Activated CD4-positive, alpha-beta T cell treated with anti-CD3 and anti-CD28 coated beads for 36 hours (primary cell): ENCODE data around the gene CCR7. TPM values are rescaled to one million over a fixed set of nuclear protein-coding genes. Genes with fewer than 3 reads are reported as not detected.
"Not testable (repeated sequence)": the region's sequence is repeated elsewhere in the genome, so short reads cannot be mapped to it uniquely, and the experiment has no call there.

Experiments used
- ATAC-seq: fragments of 200-7000 bp; cut with Tn5 transposase; one replicate; pipeline ENCODE4 v1.10.0; 2021; ENCODE audit warnings: mild to moderate bottlenecking, moderate library complexity
- CTCF ChIA-PET: fragments of 350-600 bp; sonication (Branson Sonifier 250); formaldehyde crosslinking; loops from one replicate; lab custom pipeline; 2021; ENCODE audit warnings: antibody characterized with exemption; lab: Charles Lee
- POLR2A ChIA-PET: fragments of 350-600 bp; sonication (Branson Sonifier 250); formaldehyde crosslinking; loops from one replicate; lab custom pipeline; 2021; ENCODE audit warnings: antibody characterized with exemption, inconsistent platforms; lab: Charles Lee
- DNase-seq: peaks from one replicate; pipeline ENCODE4 v3.0.0-alpha.2; 2020
- H3K27ac Mint-ChIP-seq: one replicate; pipeline ENCODE4 v1.8.0; 2021; ENCODE audit warnings: mixed read lengths
- H3K27me3 Mint-ChIP-seq: one replicate; pipeline ENCODE4 v1.8.0; 2021; ENCODE audit warnings: mixed read lengths
- H3K36me3 Mint-ChIP-seq: one replicate; pipeline ENCODE4 v1.8.0; 2021; ENCODE audit warnings: low read depth, mixed read lengths
- H3K4me1 Mint-ChIP-seq: one replicate; pipeline ENCODE4 v1.8.0; 2021; ENCODE audit warnings: mixed read lengths
- H3K4me3 Mint-ChIP-seq: one replicate; pipeline ENCODE4 v1.8.0; 2021; ENCODE audit warnings: mild to moderate bottlenecking, moderate library complexity, mixed read lengths
- H3K9me3 Mint-ChIP-seq: one replicate; pipeline ENCODE4 v1.8.0; 2021; ENCODE audit warnings: low read depth, mixed read lengths
- intact Hi-C, 2 experiments: fragments of 100-400 bp; cut with DNase I in 1 of 2; cut with micrococcal nuclease in 1 of 2; formaldehyde crosslinking; loops; one replicate each; pipeline versions ENCODE4 v1.14.2 to v1.15.1; 2022 to 2024; cut with DNase I, micrococcal nuclease
- total RNA-seq, 2 experiments: library from RNA; stranded (reverse); gene quantifications; one replicate each; pipeline ENCODE4 v1.2.3, GENCODE V29; 2021

The CCR7 gene
- total RNA-seq, 2 experiments from 2014 or later: 325 to 389 TPM

- POLR2A ChIA-PET: interaction anchor here (0.9 to 2.8 kb wide), 9 partner anchors 9 to 55 kb away, joined by 3 to 63 read pairs (median 4); partner anchors contain the start of gene CCR7
- CTCF ChIA-PET: interaction anchor here (0.5 to 3.3 kb wide), 11 partner anchors 10 to 1065 kb away, joined by 3 to 18 read pairs (median 4); no protein-coding TSS in a partner anchor
Observed at GRCh38 chr17:40597556-40598300, 32.5 kb upstream of the CCR7 start.

DNA sequence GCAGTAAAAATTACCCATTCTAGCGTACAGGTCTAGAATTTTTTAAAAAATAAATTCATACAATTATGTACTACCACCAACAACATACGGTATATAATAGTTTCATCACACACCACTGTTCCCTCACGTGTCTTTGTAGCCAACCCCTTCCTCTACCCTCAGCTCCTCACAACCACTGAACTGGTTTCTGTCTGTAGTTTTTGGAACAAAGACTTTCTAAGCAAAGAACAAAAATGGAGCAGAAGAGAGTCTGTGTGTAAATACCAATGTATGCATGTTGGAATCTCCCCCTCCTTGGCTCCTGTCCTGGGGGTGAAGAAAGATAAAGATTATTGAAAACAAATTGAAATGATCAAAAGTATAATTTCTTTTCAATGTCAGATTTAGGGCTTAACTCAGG, 31.9 kb upstream of the CCR7 start:
- peak overlapping the region; percentile 65 for H3K4me3 Mint-ChIP-seq
- POLR2A ChIA-PET: interaction anchor here (1.0 to 2.8 kb wide), 5 partner anchors 13 to 54 kb away, joined by 3 to 63 read pairs (median 3); partner anchors contain the start of gene CCR7
- peak overlapping the region; percentile 97 for H3K27ac Mint-ChIP-seq
- H3K27me3 Mint-ChIP-seq: no peaks in the 10 kb centered on the region
- CTCF ChIA-PET: interaction anchor here (0.5 to 3.3 kb wide), 9 partner anchors 10 to 1066 kb away, joined by 3 to 18 read pairs (median 7); no protein-coding TSS in a partner anchor
- ATAC-seq: no peak
- H3K36me3 Mint-ChIP-seq: peaks cover 21% of the 10 kb centered on the region
- H3K4me1 Mint-ChIP-seq: peaks cover 82% of the 10 kb centered on the region
- peaks cover 7% of the 10 kb centered on the region for H3K9me3 Mint-ChIP-seq
- no peak for DNase-seq
- intact Hi-C loops: loop anchor here in 1 of 2 experiments (1.0 to 5.0 kb wide), 2 partner anchors 11 to 225 kb away; no protein-coding TSS in a partner anchor

More at GRCh38 chr17:40597556-40598300, 32.5 kb upstream of the CCR7 start:
- Mint-ChIP-seq H3K27me3 (no peaks in the 10 kb centered on the region), H3K9me3 (peaks cover 7% of the 10 kb centered on the region), H3K4me1 (peaks cover 88% of the 10 kb centered on the region), H3K4me3 (peak overlapping the region; percentile 65), H3K27ac (peak overlapping the region; percentile 97), H3K36me3 (peaks cover 21% of the 10 kb centered on the region)
- no peak for DNase-seq
- ATAC-seq: no peak
- intact Hi-C loops: loop anchor here (1.0 to 5.0 kb wide), 5 partner anchors 11 to 225 kb away; no protein-coding TSS in a partner anchor

GRCh38 chr17:40596261-40596919, 31.1 kb upstream of the CCR7 start:
- H3K4me3 Mint-ChIP-seq: peak overlapping the region; percentile 25
- H3K9me3 Mint-ChIP-seq: peaks cover 7% of the 10 kb centered on the region
- intact Hi-C loops: loop anchor here in 1 of 2 experiments (1.0 to 5.0 kb wide), 2 partner anchors 14 to 224 kb away; no protein-coding TSS in a partner anchor
- ATAC-seq: peak; percentile 50
- CTCF ChIA-PET: interaction anchor here (0.8 to 3.3 kb wide), 3 partner anchors 20 to 1067 kb away, joined by 3 to 18 read pairs (median 17); no protein-coding TSS in a partner anchor
- peak; percentile 68 for DNase-seq
- peak overlapping the region; percentile 91 for H3K27ac Mint-ChIP-seq
- no peaks in the 10 kb centered on the region for H3K27me3 Mint-ChIP-seq
- POLR2A ChIA-PET: interaction anchor here (1.1 to 2.8 kb wide), 3 partner anchors 29 to 34 kb away, joined by 3 to 63 read pairs (median 3); partner anchors contain the start of gene CCR7
- peaks cover 74% of the 10 kb centered on the region for H3K4me1 Mint-ChIP-seq
- peaks cover 19% of the 10 kb centered on the region for H3K36me3 Mint-ChIP-seq

DNA sequence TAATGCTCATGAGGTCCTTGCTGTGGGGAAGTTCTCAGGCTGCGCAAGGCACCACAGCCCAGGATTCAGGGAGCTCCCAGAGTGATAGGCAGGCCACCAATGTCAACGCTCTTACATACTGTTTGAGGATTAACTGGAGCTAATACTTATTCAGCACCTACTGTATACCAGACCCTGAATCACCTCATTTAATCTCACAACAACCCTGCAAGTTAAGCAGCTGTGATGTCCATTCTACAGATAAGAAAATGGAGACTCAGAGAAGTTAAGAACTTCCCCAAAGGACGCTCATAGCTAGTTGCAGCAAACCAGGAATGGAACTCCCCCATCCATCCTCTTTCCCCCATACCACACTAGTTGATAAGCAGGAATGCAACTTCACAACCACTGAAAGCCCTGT, 25.5 kb upstream of the CCR7 start:
- Mint-ChIP-seq H3K36me3 (peaks cover 27% of the 10 kb centered on the region), H3K27me3 (no peaks in the 10 kb centered on the region), H3K27ac (no peak overlapping the region), H3K9me3 (peaks cover 16% of the 10 kb centered on the region), H3K4me1 (peaks cover 73% of the 10 kb centered on the region), H3K4me3 (no peak overlapping the region)
- CTCF ChIA-PET: interaction anchor here (0.6 to 1.5 kb wide), 9 partner anchors 14 to 958 kb away, joined by 3 to 7 read pairs (median 3); no protein-coding TSS in a partner anchor
- no peak for DNase-seq
- ATAC-seq: no peak
- POLR2A ChIA-PET: no interaction called here
- intact Hi-C loops: no loop called here

- peaks cover 73% of the 10 kb centered on the region for H3K4me1 Mint-ChIP-seq
- intact Hi-C loops: no loop called here
- no peak for ATAC-seq
- peak overlapping the region; percentile 71 for H3K27ac Mint-ChIP-seq
- no peaks in the 10 kb centered on the region for H3K27me3 Mint-ChIP-seq
- peaks cover 41% of the 10 kb centered on the region for H3K36me3 Mint-ChIP-seq
- no peak for DNase-seq
- peaks cover 35% of the 10 kb centered on the region for H3K9me3 Mint-ChIP-seq
- ChIA-PET CTCF (interaction anchor here (0.7 to 2.3 kb wide), 6 partner anchors 11 to 65 kb away, joined by 3 to 5 read pairs (median 4); no protein-coding TSS in a partner anchor), POLR2A (no interaction called here)
- H3K4me3 Mint-ChIP-seq: peak overlapping the region; percentile 2
Observed at GRCh38 chr17:40588552-40588951, 23.3 kb upstream of the CCR7 start.

DNA sequence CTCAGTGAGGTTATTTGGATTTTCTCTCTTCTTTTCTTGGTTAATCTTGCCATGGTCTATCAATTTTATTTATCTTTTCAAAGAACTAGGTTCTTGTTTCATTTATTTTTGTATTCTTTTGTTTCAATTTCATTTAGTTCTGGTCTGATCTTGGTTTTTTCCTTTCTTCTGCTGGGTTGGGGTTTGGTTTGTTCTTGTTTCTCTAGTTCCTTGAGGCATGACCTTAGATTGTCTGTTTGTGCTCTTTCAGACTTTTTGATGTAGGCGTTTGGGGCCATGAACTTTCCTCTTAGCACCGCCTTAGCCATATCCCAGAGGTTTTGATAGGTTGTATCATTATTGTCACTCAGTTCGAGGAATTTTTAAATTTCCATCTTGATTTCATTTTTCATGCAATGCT, 21.0 kb upstream of the CCR7 start:
- intact Hi-C loops: loop anchor here in 1 of 2 experiments (1.0 kb wide), 1 partner anchor 11 kb away; no protein-coding TSS in a partner anchor
- POLR2A ChIA-PET, H3K4me3 Mint-ChIP-seq, H3K27me3 Mint-ChIP-seq, ATAC-seq, DNase-seq: not testable (repeated sequence)
- CTCF ChIA-PET: interaction anchor here (1.0 to 2.3 kb wide), 3 partner anchors 16 to 29 kb away, joined by 3 to 5 read pairs (median 3); no protein-coding TSS in a partner anchor
- Mint-ChIP-seq H3K4me1 (peaks cover 92% of the 10 kb centered on the region), H3K27ac (peak overlapping the region; percentile 82), H3K9me3 (peaks cover 40% of the 10 kb centered on the region), H3K36me3 (peaks cover 41% of the 10 kb centered on the region)

GRCh38 chr17:40584950-40585349, 19.7 kb upstream of the CCR7 start:
- intact Hi-C loops, DNase-seq, H3K4me3 Mint-ChIP-seq, H3K27me3 Mint-ChIP-seq, POLR2A ChIA-PET, ATAC-seq: not testable (repeated sequence)
- Mint-ChIP-seq H3K9me3 (peaks cover 39% of the 10 kb centered on the region), H3K36me3 (peaks cover 42% of the 10 kb centered on the region), H3K4me1 (peaks cover 94% of the 10 kb centered on the region), H3K27ac (peak overlapping the region; percentile 6)
- CTCF ChIA-PET: interaction anchor here (1.2 to 1.6 kb wide), 3 partner anchors 15 to 30 kb away, joined by 3 to 5 read pairs (median 5); no protein-coding TSS in a partner anchor

GRCh38 chr17:40582328-40582901, 17.1 kb upstream of the CCR7 start:
- intact Hi-C loops: loop anchor here (1.0 to 2.0 kb wide), 2 partner anchors 14 to 16 kb away; no protein-coding TSS in a partner anchor
- Mint-ChIP-seq H3K9me3 (peaks cover 29% of the 10 kb centered on the region), H3K4me1 (peaks cover 91% of the 10 kb centered on the region), H3K27me3 (no peaks in the 10 kb centered on the region), H3K27ac (peak overlapping the region; percentile 93), H3K4me3 (peak overlapping the region; percentile 50), H3K36me3 (peaks cover 31% of the 10 kb centered on the region)
- ChIA-PET CTCF (interaction anchor here (0.6 to 1.2 kb wide), 3 partner anchors 15 to 39 kb away, joined by 3 to 4 read pairs (median 4); no protein-coding TSS in a partner anchor), POLR2A (interaction anchor here (0.6 to 2.4 kb wide), 6 partner anchors 15 to 32 kb away, joined by 3 to 21 read pairs (median 6); partner anchors contain the start of gene CCR7)
- ATAC-seq: peak; percentile 68
- peak; percentile 82 for DNase-seq

- ATAC-seq (no peak), DNase-seq (no peak)
- Mint-ChIP-seq H3K27me3 (no peaks in the 10 kb centered on the region), H3K9me3 (peaks cover 23% of the 10 kb centered on the region), H3K36me3 (peaks cover 25% of the 10 kb centered on the region), H3K4me3 (no peak overlapping the region), H3K4me1 (peaks cover 88% of the 10 kb centered on the region), H3K27ac (peak overlapping the region; percentile 38)
- intact Hi-C loops: no loop called here
- ChIA-PET POLR2A (no interaction called here), CTCF (no interaction called here)
Observed at GRCh38 chr17:40580140-40580539, 14.9 kb upstream of the CCR7 start.

DNA sequence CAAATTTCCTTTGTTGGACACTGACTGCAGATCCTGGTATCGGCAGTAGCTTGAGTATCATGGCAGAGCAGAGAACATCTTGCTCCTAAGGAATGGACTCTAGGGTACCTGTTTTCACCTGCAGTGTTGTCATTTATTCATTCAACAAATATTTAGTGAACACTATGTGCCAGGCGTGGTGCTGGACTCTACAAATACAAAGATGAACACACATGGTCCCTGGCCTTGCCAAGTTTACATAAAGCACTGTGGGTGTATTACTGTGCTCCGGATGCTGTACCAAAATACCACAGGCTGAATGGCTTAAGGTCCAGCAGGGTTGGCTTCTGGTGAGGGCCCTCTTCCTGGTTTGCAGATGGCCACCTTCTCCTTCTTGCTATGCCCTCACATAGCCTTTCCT, 14.2 kb upstream of the CCR7 start:
- DNase-seq (no peak), ATAC-seq (no peak)
- H3K4me3 Mint-ChIP-seq: no peak overlapping the region
- H3K9me3 Mint-ChIP-seq: peaks cover 24% of the 10 kb centered on the region
- ChIA-PET CTCF (no interaction called here), POLR2A (no interaction called here)
- H3K36me3 Mint-ChIP-seq: peaks cover 24% of the 10 kb centered on the region
- H3K4me1 Mint-ChIP-seq: peaks cover 83% of the 10 kb centered on the region
- no peaks in the 10 kb centered on the region for H3K27me3 Mint-ChIP-seq
- intact Hi-C loops: no loop called here
- H3K27ac Mint-ChIP-seq: no peak overlapping the region
